ENCODE results near the gene TMA7. TPM values are rescaled to one million over a fixed set of nuclear protein-coding genes. Genes with fewer than 3 reads are reported as not detected.
"Not testable (repeated sequence)": the region's sequence is repeated elsewhere in the genome, so short reads cannot be mapped to it uniquely, and the experiment has no call there.

Gene TMA7
- total RNA-seq, 2 experiments from 2014 or later = 250 to 313 TPM

GRCh38 chr3:48399387-48400172 lies 40.5 kb upstream of the TMA7 start:
- Histone ChIP-seq H3K9me3 (ENCODE audit: low read length) (no peaks in the 10 kb centered on the region), H2AFZ (ENCODE audit: low read length) (no peak overlapping the region), H3K4me2 (ENCODE audit: low read length) (no peak overlapping the region), H3K4me1 (ENCODE audit: insufficient read depth, low read length, poor library complexity, severe bottlenecking) (no peaks in the 10 kb centered on the region), H3K36me3 (ENCODE audit: insufficient read depth, low read length) (no peaks in the 10 kb centered on the region), H3K27ac (ENCODE audit: low read depth, low read length, poor library complexity, severe bottlenecking) (no peak overlapping the region), H4K20me1 (ENCODE audit: insufficient read depth, low read length) (no peaks in the 10 kb centered on the region), H3K9me2 (ENCODE audit: insufficient read depth, low read length) (no peaks in the 10 kb centered on the region), H3K79me2 (ENCODE audit: insufficient read depth, low read depth, low read length) (no peaks in the 10 kb centered on the region), H3K4me3 (ENCODE audit: low read depth, low read length, poor library complexity, severe bottlenecking) (no peak overlapping the region)
- CTCF ChIA-PET (ENCODE audit: unreplicated experiment) = interaction anchor here (2.4 kb wide), 1 partner anchor 37 kb away, joined by 31 read pairs; no protein-coding TSS in a partner anchor
- no TSS peak for BruUV-seq (replicated peaks)
- no peak for DNase-seq (ENCODE audit: low spot score)
- no peak for TF ChIP-seq CTCF (conservative IDR thresholded peaks at IDR 0.05; ENCODE audit: low read length)
- TF ChIP-seq EZH2phosphoT487 (IDR thresholded peaks at IDR 0.05; ENCODE audit: borderline replicate concordance, low read depth, low read length) = no peak
- POLR2A ChIA-PET = interaction anchor here (0.7 to 1.3 kb wide), 2 partner anchors 19 to 41 kb away, joined by 3 read pairs; partner anchors contain the start of genes CCDC51 and TMA7
- intact Hi-C loops (cut with micrococcal nuclease; ENCODE audit: unreplicated experiment) = loop anchor here (2.0 to 10.0 kb wide), 4 partner anchors 109 to 257 kb away; partner anchors contain the start of gene SLC26A6

- POLR2A ChIA-PET = interaction anchor here (0.6 to 1.3 kb wide), 6 partner anchors 13 to 1154 kb away, joined by 3 to 8 read pairs (median 3); partner anchors contain the start of genes BSN, CCDC51 and TMA7
- TF ChIP-seq EZH2phosphoT487 (IDR thresholded peaks at IDR 0.05; ENCODE audit: borderline replicate concordance, low read depth, low read length) (no peak), CTCF (conservative IDR thresholded peaks at IDR 0.05; ENCODE audit: low read length) (peak; percentile 92)
Observed at GRCh38 chr3:48400824-48401433, 39.1 kb upstream of the TMA7 start.

GRCh38 chr3:48401434-48401901 lies 38.6 kb upstream of the TMA7 start:
- not testable (repeated sequence) for H3K79me2 ChIP-seq (ENCODE audit: insufficient read depth, low read depth, low read length); H2AFZ ChIP-seq (ENCODE audit: low read length); H3K9me3 ChIP-seq (ENCODE audit: low read length); H3K4me1 ChIP-seq (ENCODE audit: insufficient read depth, low read length, poor library complexity, severe bottlenecking); BruUV-seq (replicated peaks); H3K36me3 ChIP-seq (ENCODE audit: insufficient read depth, low read length); H3K4me3 ChIP-seq (ENCODE audit: low read depth, low read length, poor library complexity, severe bottlenecking); DNase-seq (ENCODE audit: low spot score); H4K20me1 ChIP-seq (ENCODE audit: insufficient read depth, low read length); H3K27ac ChIP-seq (ENCODE audit: low read depth, low read length, poor library complexity, severe bottlenecking); H3K9me2 ChIP-seq (ENCODE audit: insufficient read depth, low read length); H3K4me2 ChIP-seq (ENCODE audit: low read length)
- ChIA-PET CTCF (ENCODE audit: unreplicated experiment) (interaction anchor here (0.8 to 2.4 kb wide), 5 partner anchors 33 to 207 kb away, joined by 3 to 31 read pairs (median 4); partner anchors contain the start of genes CCDC51 and TMA7), POLR2A (interaction anchor here (0.6 to 0.9 kb wide), 3 partner anchors 22 to 166 kb away, joined by 3 to 8 read pairs (median 7); no protein-coding TSS in a partner anchor)
- intact Hi-C loops (cut with micrococcal nuclease; ENCODE audit: unreplicated experiment) = loop anchor here (1.0 to 10.0 kb wide), 7 partner anchors 21 to 255 kb away; partner anchors contain the start of gene SLC26A6

More at GRCh38 chr3:48400824-48401433, 39.1 kb upstream of the TMA7 start:
- no peak overlapping the region for H3K4me2 ChIP-seq (ENCODE audit: low read length)
- no peak overlapping the region for H2AFZ ChIP-seq (ENCODE audit: low read length)
- intact Hi-C loops (cut with micrococcal nuclease; ENCODE audit: unreplicated experiment) = loop anchor here (1.0 to 10.0 kb wide), 7 partner anchors 21 to 256 kb away; partner anchors contain the start of gene SLC26A6
- no peak overlapping the region for H3K27ac ChIP-seq (ENCODE audit: low read depth, low read length, poor library complexity, severe bottlenecking)
- no TSS peak for BruUV-seq (replicated peaks)
- no peaks in the 10 kb centered on the region for H3K79me2 ChIP-seq (ENCODE audit: insufficient read depth, low read depth, low read length)
- peak; percentile 79 for DNase-seq (ENCODE audit: low spot score)
- H4K20me1 ChIP-seq (ENCODE audit: insufficient read depth, low read length) = no peaks in the 10 kb centered on the region
- no peaks in the 10 kb centered on the region for H3K9me3 ChIP-seq (ENCODE audit: low read length)
- no peaks in the 10 kb centered on the region for H3K4me1 ChIP-seq (ENCODE audit: insufficient read depth, low read length, poor library complexity, severe bottlenecking)
- no peaks in the 10 kb centered on the region for H3K36me3 ChIP-seq (ENCODE audit: insufficient read depth, low read length)
- H3K9me2 ChIP-seq (ENCODE audit: insufficient read depth, low read length) = no peaks in the 10 kb centered on the region
- CTCF ChIA-PET (ENCODE audit: unreplicated experiment) = interaction anchor here (0.6 to 2.4 kb wide), 7 partner anchors 33 to 208 kb away, joined by 3 to 31 read pairs (median 3); partner anchors contain the start of genes CCDC51, TMA7 and UQCRC1
- no peak overlapping the region for H3K4me3 ChIP-seq (ENCODE audit: low read depth, low read length, poor library complexity, severe bottlenecking)
